Activated B cell treated with CpG ODN at 0.5 μM for 24 hours (primary cell): ENCODE results near the gene ISM2. TPM values are rescaled to one million over a fixed set of nuclear protein-coding genes. Genes with fewer than 3 reads are reported as not detected.

Experiments used
- ATAC-seq: fragments of 200-7000 bp; cut with Tn5 transposase; one replicate; pipeline ENCODE4 v1.10.0; 2021; ENCODE audit warnings: low read depth, mild to moderate bottlenecking, moderate library complexity
- CTCF ChIA-PET: fragments of 350-600 bp; sonication (Branson Sonifier 250); formaldehyde crosslinking; loops from one replicate; lab custom pipeline; 2021; ENCODE audit warnings: antibody characterized with exemption; lab: Charles Lee
- POLR2A ChIA-PET: fragments of 350-600 bp; sonication (Branson Sonifier 250); formaldehyde crosslinking; loops from one replicate; lab custom pipeline; 2021; ENCODE audit warnings: antibody characterized with exemption; lab: Charles Lee
- DNase-seq: peaks from one replicate; pipeline ENCODE4 v3.0.0; 2022
- H3K27ac Mint-ChIP-seq: one replicate; pipeline ENCODE4 v1.8.0; 2020; ENCODE audit warnings: mixed read lengths
- H3K27me3 Mint-ChIP-seq: one replicate; pipeline ENCODE4 v1.8.0; 2021; ENCODE audit warnings: mixed read lengths
- H3K36me3 Mint-ChIP-seq: one replicate; pipeline ENCODE4 v1.8.0; 2021; ENCODE audit warnings: low read depth, mixed read lengths
- H3K4me1 Mint-ChIP-seq: one replicate; pipeline ENCODE4 v1.8.0; 2021; ENCODE audit warnings: mixed read lengths
- H3K4me3 Mint-ChIP-seq: one replicate; pipeline ENCODE4 v1.8.0; 2020; ENCODE audit warnings: mild to moderate bottlenecking, mixed read lengths
- H3K9me3 Mint-ChIP-seq: one replicate; pipeline ENCODE4 v1.8.0; 2020; ENCODE audit warnings: mixed read lengths
- CTCF ChIP-seq: fragments of 200-600 bp; IDR thresholded peaks from one replicate; pipeline ENCODE4 v1.8.0; 2022; ENCODE audit warnings: antibody characterized with exemption, mild to moderate bottlenecking
- intact Hi-C: fragments of 100-400 bp; cut with micrococcal nuclease; formaldehyde crosslinking; loops from one replicate; pipeline ENCODE4 v1.15.1; 2024
- total RNA-seq: library from RNA; stranded (reverse); gene quantifications from 2 replicates; pipeline ENCODE4 v1.2.3, GENCODE V29; 2022

Gene ISM2
- total RNA-seq, 1 donor from 2014 or later, result not detected

GRCh38 chr14:77478029-77478428 lies 20.6 kb downstream of the ISM2 start:
- CTCF ChIA-PET, result no interaction called here
- TF ChIP-seq CTCF, result no peak
- ATAC-seq (no peak), DNase-seq (no peak)
- Mint-ChIP-seq H3K36me3 (no peaks in the 10 kb centered on the region), H3K4me3 (no peak overlapping the region), H3K27me3 (no peaks in the 10 kb centered on the region), H3K4me1 (no peaks in the 10 kb centered on the region), H3K27ac (no peak overlapping the region), H3K9me3 (no peaks in the 10 kb centered on the region)
- POLR2A ChIA-PET, result no interaction called here
- intact Hi-C loops, result no loop called here

- Mint-ChIP-seq H3K9me3 (no peaks in the 10 kb centered on the region), H3K4me3 (no peak overlapping the region), H3K27ac (no peak overlapping the region), H3K36me3 (no peaks in the 10 kb centered on the region), H3K4me1 (no peaks in the 10 kb centered on the region), H3K27me3 (no peaks in the 10 kb centered on the region)
- intact Hi-C loops, result no loop called here
- no peak for ATAC-seq
- ChIA-PET CTCF (no interaction called here), POLR2A (interaction anchor here (0.8 kb wide), 1 partner anchor 45 kb away, joined by 3 read pairs; no protein-coding TSS in a partner anchor)
- DNase-seq, result no peak
- no peak for TF ChIP-seq CTCF
Measured at GRCh38 chr14:77475432-77476115, 23.0 kb downstream of the ISM2 start.

GRCh38 chr14:77474479-77475177 lies 24.0 kb downstream of the ISM2 start:
- H3K9me3 Mint-ChIP-seq, result no peaks in the 10 kb centered on the region
- H3K27me3 Mint-ChIP-seq, result no peaks in the 10 kb centered on the region

GRCh38 chr14:77473921-77474320 lies 24.7 kb downstream of the ISM2 start:
- Mint-ChIP-seq H3K27ac (no peak overlapping the region), H3K36me3 (peaks cover 9% of the 10 kb centered on the region), H3K9me3 (no peaks in the 10 kb centered on the region), H3K4me3 (no peak overlapping the region), H3K4me1 (no peaks in the 10 kb centered on the region), H3K27me3 (no peaks in the 10 kb centered on the region)
- DNase-seq (no peak), ATAC-seq (no peak)
- ChIA-PET CTCF (no interaction called here), POLR2A (no interaction called here)
- intact Hi-C loops, result no loop called here
- no peak for TF ChIP-seq CTCF

More at GRCh38 chr14:77474479-77475177, 24.0 kb downstream of the ISM2 start:
- no peak for TF ChIP-seq CTCF
- Mint-ChIP-seq H3K36me3 (peaks cover 2% of the 10 kb centered on the region), H3K4me1 (no peaks in the 10 kb centered on the region), H3K4me3 (no peak overlapping the region), H3K27ac (no peak overlapping the region)
- no peak for ATAC-seq
- POLR2A ChIA-PET, result no interaction called here
- intact Hi-C loops, result no loop called here
- no peak for DNase-seq
- CTCF ChIA-PET, result no interaction called here

- ChIA-PET POLR2A (no interaction called here), CTCF (no interaction called here)
- TF ChIP-seq CTCF, result no peak
- Mint-ChIP-seq H3K4me3 (no peak overlapping the region), H3K27me3 (no peaks in the 10 kb centered on the region), H3K27ac (no peak overlapping the region), H3K36me3 (peaks cover 41% of the 10 kb centered on the region), H3K4me1 (no peaks in the 10 kb centered on the region), H3K9me3 (no peaks in the 10 kb centered on the region)
- intact Hi-C loops, result no loop called here
- ATAC-seq (no peak), DNase-seq (no peak)
Measured at GRCh38 chr14:77470224-77470870, 28.3 kb downstream of the ISM2 start.
